ENCODE measurements around the gene DGCR2.

DNA sequence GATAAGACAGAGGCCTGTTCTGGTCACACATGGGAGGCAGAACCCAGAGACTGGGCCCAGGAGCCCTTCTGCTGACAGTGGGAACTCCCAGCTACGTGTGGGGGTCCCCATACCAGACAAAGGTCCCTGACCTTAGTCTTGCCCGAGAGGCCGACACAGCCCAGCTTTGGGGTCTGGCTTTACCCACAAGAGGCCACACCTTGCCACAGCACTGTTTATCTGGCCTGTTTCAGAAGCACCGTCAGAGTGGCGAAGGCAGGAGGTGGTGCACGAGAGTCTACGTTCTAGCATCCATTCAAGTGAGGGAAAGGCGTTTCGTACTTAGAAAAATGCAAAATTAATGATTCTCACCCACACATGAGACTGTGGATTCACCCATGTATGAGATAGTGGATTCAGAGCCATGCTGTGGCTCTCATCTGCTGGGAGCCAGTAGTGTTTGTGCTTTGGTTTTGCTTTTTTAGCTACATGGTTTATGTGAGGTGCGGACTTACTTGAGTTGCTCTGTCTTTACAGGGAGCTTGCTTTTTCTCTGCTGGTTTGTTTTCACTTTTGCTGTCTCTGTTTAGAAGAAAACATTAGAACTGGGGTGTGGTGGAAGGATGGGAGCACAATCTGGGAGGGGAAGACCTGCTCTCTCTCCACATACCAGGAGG lies 129.5 kb downstream of the DGCR2 start:
- TF ChIP-seq, protein P1, sequence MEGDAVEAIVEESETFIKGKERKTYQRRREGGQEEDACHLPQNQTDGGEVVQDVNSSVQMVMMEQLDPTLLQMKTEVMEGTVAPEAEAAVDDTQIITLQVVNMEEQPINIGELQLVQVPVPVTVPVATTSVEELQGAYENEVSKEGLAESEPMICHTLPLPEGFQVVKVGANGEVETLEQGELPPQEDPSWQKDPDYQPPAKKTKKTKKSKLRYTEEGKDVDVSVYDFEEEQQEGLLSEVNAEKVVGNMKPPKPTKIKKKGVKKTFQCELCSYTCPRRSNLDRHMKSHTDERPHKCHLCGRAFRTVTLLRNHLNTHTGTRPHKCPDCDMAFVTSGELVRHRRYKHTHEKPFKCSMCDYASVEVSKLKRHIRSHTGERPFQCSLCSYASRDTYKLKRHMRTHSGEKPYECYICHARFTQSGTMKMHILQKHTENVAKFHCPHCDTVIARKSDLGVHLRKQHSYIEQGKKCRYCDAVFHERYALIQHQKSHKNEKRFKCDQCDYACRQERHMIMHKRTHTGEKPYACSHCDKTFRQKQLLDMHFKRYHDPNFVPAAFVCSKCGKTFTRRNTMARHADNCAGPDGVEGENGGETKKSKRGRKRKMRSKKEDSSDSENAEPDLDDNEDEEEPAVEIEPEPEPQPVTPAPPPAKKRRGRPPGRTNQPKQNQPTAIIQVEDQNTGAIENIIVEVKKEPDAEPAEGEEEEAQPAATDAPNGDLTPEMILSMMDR (IDR thresholded peaks at IDR 0.05), result no peak
- TF ChIP-seq EZH2 (IDR thresholded peaks at IDR 0.05), result no peak
